OCI-M2 (cell line): ENCODE data around the gene CADM1.

Experiments
- DNase-seq: peaks from one replicate; lab custom pipeline; 2025; ENCODE audit not compliant: unreplicated experiment; lab: John Stamatoyannopoulos, UW

Gene CADM1

GRCh38 chr11:115256397-115257197 lies 247.6 kb downstream of the CADM1 start:
- no peak for DNase-seq

GRCh38 chr11:115255006-115255762 lies 249.0 kb downstream of the CADM1 start:
- no peak for DNase-seq

GRCh38 chr11:115251126-115251525 lies 253.1 kb downstream of the CADM1 start:
- no peak for DNase-seq

GRCh38 chr11:115249061-115249578 lies 255.1 kb downstream of the CADM1 start:
- DNase-seq, result no peak

GRCh38 chr11:115247953-115248352 lies 256.3 kb downstream of the CADM1 start:
- no peak for DNase-seq

- DNase-seq, result no peak
These were observed 256.9 kb downstream of the CADM1 start for GRCh38 chr11:115247361-115247760.

GRCh38 chr11:115244758-115245157 lies 259.5 kb downstream of the CADM1 start:
- no peak for DNase-seq

GRCh38 chr11:115244296-115244695 lies 259.9 kb downstream of the CADM1 start:
- no peak for DNase-seq

GRCh38 chr11:115242982-115243381 lies 261.2 kb downstream of the CADM1 start:
- no peak for DNase-seq

GRCh38 chr11:115241899-115242298 lies 262.3 kb downstream of the CADM1 start:
- DNase-seq, result no peak

GRCh38 chr11:115238791-115239190 lies 265.4 kb downstream of the CADM1 start:
- DNase-seq, result no peak

- DNase-seq, result no peak
These were observed 266.1 kb downstream of the CADM1 start for GRCh38 chr11:115238086-115238485.

GRCh38 chr11:115237578-115237977 lies 266.6 kb downstream of the CADM1 start:
- no peak for DNase-seq

- no peak for DNase-seq
These were observed 269.4 kb downstream of the CADM1 start for GRCh38 chr11:115234794-115235193.

- DNase-seq, result no peak
These were observed 277.7 kb downstream of the CADM1 start for GRCh38 chr11:115226556-115226955.

- no peak for DNase-seq
These were observed 279.7 kb downstream of the CADM1 start for GRCh38 chr11:115224551-115224950.

GRCh38 chr11:115222863-115223530 lies 281.2 kb downstream of the CADM1 start:
- no peak for DNase-seq

- no peak for DNase-seq
These were observed 281.9 kb downstream of the CADM1 start for GRCh38 chr11:115222218-115222862.

- no peak for DNase-seq
These were observed 282.6 kb downstream of the CADM1 start for GRCh38 chr11:115221461-115222069.

GRCh38 chr11:115220911-115221310 lies 283.3 kb downstream of the CADM1 start:
- DNase-seq, result no peak

GRCh38 chr11:115220423-115220822 lies 283.8 kb downstream of the CADM1 start:
- no peak for DNase-seq
